ENCODE data around the gene PFAS. TPM values are rescaled to one million over a fixed set of nuclear protein-coding genes. Genes with fewer than 3 reads are reported as not detected.
A peak's percentile ranks its signal among the peaks of the same experiment; 100 is the strongest.

The PFAS gene
- total RNA-seq, 1 experiment from 2014 or later = 246 TPM

- H3K4me3 Mint-ChIP-seq = no peak overlapping the region
- H3K4me1 Mint-ChIP-seq = 0 out of 2 replicates have a peak, but pooled peaks cover 4% of the 10 kb centered on the region
- no peak for TF ChIP-seq FOXP1 (CRISPR knock-in tag; IDR thresholded peaks at IDR 0.05; ENCODE audit: borderline replicate concordance)
- TF ChIP-seq CREM (CRISPR knock-in tag; IDR thresholded peaks at IDR 0.05) = no peak
- TF ChIP-seq STAT6 (CRISPR knock-in tag; conservative IDR thresholded peaks at IDR 0.05; ENCODE audit: low read depth) = no peak
- TF ChIP-seq ZNF281 (CRISPR knock-in tag; IDR thresholded peaks at IDR 0.05) = no peak
- peaks cover 20% of the 10 kb centered on the region for H3K36me3 Mint-ChIP-seq
- DNase-seq (ENCODE audit: low spot score) = no peak
- POLR2A ChIA-PET = no interaction called here
- ATAC-seq = no peak
- CTCF ChIA-PET = interaction anchor here (0.6 to 1.1 kb wide), 2 partner anchors 25 to 83 kb away, joined by 3 to 4 read pairs; no protein-coding TSS in a partner anchor
- no peaks in the 10 kb centered on the region for H3K27me3 Mint-ChIP-seq (ENCODE audit: low read depth)
- H3K9me3 Mint-ChIP-seq = 0 out of 2 replicates have a peak, but pooled peaks cover 8% of the 10 kb centered on the region
- H3K27ac Mint-ChIP-seq = 0 out of 2 replicates have a peak overlapping the region, but pooled peaks have one; percentile 18
Observed at GRCh38 chr17:8243827-8244226, 5.3 kb upstream of the PFAS start.

- CTCF ChIA-PET = interaction anchor here (0.6 kb wide), 1 partner anchor 26 kb away, joined by 3 read pairs; no protein-coding TSS in a partner anchor
- H3K27ac Mint-ChIP-seq = no peak overlapping the region
- ATAC-seq (no peak), DNase-seq (ENCODE audit: low spot score) (no peak)
- peaks cover 16% of the 10 kb centered on the region for H3K36me3 Mint-ChIP-seq
- H3K4me3 Mint-ChIP-seq = no peak overlapping the region
- peaks cover 8% of the 10 kb centered on the region for H3K4me1 Mint-ChIP-seq
- 0 out of 2 replicates have a peak, but pooled peaks cover 8% of the 10 kb centered on the region for H3K9me3 Mint-ChIP-seq
- POLR2A ChIA-PET = no interaction called here
- TF ChIP-seq CTCF (IDR thresholded peaks at IDR 0.05) (no peak), MXD4 (CRISPR knock-in tag; IDR thresholded peaks at IDR 0.05; ENCODE audit: borderline replicate concordance) (no peak), GABPB1 (CRISPR knock-in tag; IDR thresholded peaks at IDR 0.05) (no peak), CREB1 (CRISPR knock-in tag; IDR thresholded peaks at IDR 0.05) (no peak), NR1H2 (CRISPR knock-in tag; IDR thresholded peaks at IDR 0.05) (no peak), ERG (CRISPR knock-in tag; IDR thresholded peaks at IDR 0.05) (no peak), ATF1 (CRISPR knock-in tag; IDR thresholded peaks at IDR 0.05) (no peak), NFYB (CRISPR knock-in tag; conservative IDR thresholded peaks at IDR 0.05; ENCODE audit: low read depth) (no peak), ZNF121 (CRISPR knock-in tag; IDR thresholded peaks at IDR 0.05) (no peak)
- H3K27me3 Mint-ChIP-seq (ENCODE audit: low read depth) = no peaks in the 10 kb centered on the region
Observed at GRCh38 chr17:8244768-8245167, 4.3 kb upstream of the PFAS start.

All from WTC11 (cell line).